HepG2 (cell line): Measurements from ENCODE around the gene IGFBP6. TPM values are rescaled to one million over a fixed set of nuclear protein-coding genes. Genes with fewer than 3 reads are reported as not detected.
A peak's percentile ranks its signal among the peaks of the same experiment; 100 is the strongest.

ENCODE experiments used
- HNRNPL ChIP-seq: fragments of 200-400 bp; formaldehyde crosslinking; IDR thresholded peaks from 2 replicates; pipeline ENCODE4 v1.6.1; 2017; ENCODE audit warnings: mild to moderate bottlenecking, low read depth, low read length
- IRX3 ChIP-seq: sonication (generic); formaldehyde crosslinking; IDR thresholded peaks from 2 replicates; pipeline ENCODE4 v1.8.1; 2023; ENCODE audit warnings: mild to moderate bottlenecking, low read depth, missing genetic modification reagents, borderline replicate concordance
- NFKBIZ ChIP-seq: IDR thresholded peaks from 2 replicates; pipeline ENCODE4 v1.6.1; 2018; ENCODE audit warnings: missing genetic modification reagents, missing compliant biosample characterization
- PHF20 ChIP-seq: sonication (generic); formaldehyde crosslinking; IDR thresholded peaks from 2 replicates; pipeline ENCODE4 v1.5.0; 2020; ENCODE audit warnings: mild to moderate bottlenecking, missing genetic modification reagents
- PITX1 ChIP-seq: sonication (generic); formaldehyde crosslinking; IDR thresholded peaks from 2 replicates; pipeline ENCODE4 v1.5.1; 2020; ENCODE audit warnings: mild to moderate bottlenecking, missing genetic modification reagents
- RFX1 ChIP-seq: fragments of 450-650 bp; IDR thresholded peaks from 2 replicates; pipeline ENCODE4 v1.6.1; 2017
- SMYD3 ChIP-seq: sonication (generic); formaldehyde crosslinking; IDR thresholded peaks from 2 replicates; pipeline ENCODE4 v1.8.1; 2023; ENCODE audit warnings: mild to moderate bottlenecking, missing genetic modification reagents
- ZNF614 ChIP-seq: IDR thresholded peaks from 2 replicates; pipeline ENCODE4 v1.6.1; 2018; ENCODE audit warnings: missing biosample characterization, missing genetic modification reagents, inconsistent platforms, borderline replicate concordance
- ZSCAN25 ChIP-seq: sonication (generic); formaldehyde crosslinking; IDR thresholded peaks from 2 replicates; pipeline ENCODE4 v1.8.0; 2022; ENCODE audit warnings: mild to moderate bottlenecking, missing genetic modification reagents
- polyA plus RNA-seq, 8 experiments: library from polyadenylated mRNA; depleted of rRNA in 3 of 8; stranded (reverse) in 7 of 8; unstranded in 1 of 8; fragments of >200 nt; fragmentation: Illumina TruSeq in 4 of 8; extraction: Trizol in 4 of 8; gene quantifications; 2 replicates each; pipeline versions ENCODE4 v1.2.1 to v1.2.3, GENCODE V29; 2011 to 2016; ENCODE audit warnings: low read depth in 4 of 8, missing spikeins in 1 of 8, mixed read lengths in 1 of 8; ENCODE audit not compliant: insufficient read depth in 1 of 8
- total RNA-seq, 5 experiments: library from RNA; depleted of rRNA; stranded (reverse); fragments of >200 nt; fragmentation: Illumina TruSeq; extraction: Trizol; gene quantifications; 2 replicates each; pipeline ENCODE4 v1.2.3, GENCODE V29; 2016; ENCODE audit warnings: low read depth in 1 of 5
- TF ChIP-seq, protein P1 (sequence below): IDR thresholded peaks from 2 replicates; pipeline ENCODE4 v1.6.1; 2012; ENCODE audit warnings: inconsistent platforms
- TF ChIP-seq, protein P2 (sequence below): sonication (generic); formaldehyde crosslinking; IDR thresholded peaks from 2 replicates; pipeline ENCODE4 v1.4.0; 2020; ENCODE audit warnings: mild to moderate bottlenecking, missing genetic modification reagents
- TF ChIP-seq, protein P3 (sequence below): sonication (generic); formaldehyde crosslinking; IDR thresholded peaks from 2 replicates; pipeline ENCODE4 v1.8.0; 2022; ENCODE audit warnings: mild to moderate bottlenecking, missing genetic modification reagents; ENCODE audit not compliant: insufficient replicate concordance
- TF ChIP-seq, protein P4 (sequence below): sonication (generic); formaldehyde crosslinking; conservative IDR thresholded peaks from 2 replicates; pipeline ENCODE4 v1.4.0; 2020; ENCODE audit warnings: mild to moderate bottlenecking, missing genetic modification reagents, moderate library complexity
- TF ChIP-seq, protein P5 (sequence below): sonication (generic); formaldehyde crosslinking; IDR thresholded peaks from 2 replicates; pipeline ENCODE4 v1.5.0; 2020; ENCODE audit warnings: missing genetic modification reagents
- TF ChIP-seq, protein P6 (sequence below): sonication (generic); formaldehyde crosslinking; IDR thresholded peaks from 2 replicates; pipeline ENCODE4 v1.5.1; 2020; ENCODE audit warnings: missing genetic modification reagents, mild to moderate bottlenecking, borderline replicate concordance

IGFBP6 gene
- total and polyA plus RNA-seq, 2 of the 13 experiments (the other 11 are each of a cell fraction or from before 2014, with no cell fraction given): 3.9 to 25.2 TPM

DNA sequence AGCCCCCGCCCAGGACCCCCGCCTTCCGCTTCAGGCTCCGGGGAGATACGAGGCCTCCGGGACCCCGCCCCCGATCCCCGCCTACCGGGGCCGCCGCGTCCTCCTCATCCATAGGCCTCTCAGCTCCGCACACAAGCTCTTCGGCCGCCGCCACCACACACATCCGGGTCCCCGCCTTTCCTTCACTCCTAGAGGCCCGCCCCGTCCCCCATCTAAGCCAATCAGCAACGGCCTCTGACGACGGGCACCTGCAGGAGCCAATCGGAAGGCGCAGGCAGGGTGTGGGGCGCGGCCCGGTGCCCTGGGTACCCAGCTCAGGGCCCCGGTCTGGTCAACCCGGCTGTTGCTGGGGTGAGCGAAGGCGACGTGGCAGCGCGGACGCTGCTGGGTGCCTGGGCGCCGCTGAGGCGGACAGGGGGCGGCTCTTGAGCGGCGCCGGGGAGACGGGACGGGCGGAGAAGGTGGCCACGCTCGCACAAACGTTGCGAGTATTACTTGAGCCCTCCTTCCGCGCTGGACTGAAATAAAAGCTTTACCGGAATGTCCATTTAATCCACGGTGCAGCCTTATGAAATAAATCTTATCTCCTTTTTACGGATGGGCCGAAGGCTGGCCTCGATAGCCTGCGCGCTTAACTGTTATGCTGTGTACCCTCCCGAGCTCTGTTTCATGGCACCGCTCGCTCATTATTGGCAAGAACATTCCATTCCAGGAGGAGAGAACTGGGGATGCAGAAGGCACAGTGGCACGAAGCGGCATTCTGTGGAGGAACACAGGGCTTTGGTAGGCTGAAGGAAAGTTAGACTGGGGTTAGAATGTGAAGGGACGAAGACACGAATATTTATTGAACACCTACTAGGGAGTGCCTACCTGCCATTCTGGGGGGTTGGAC is 18.0 kb upstream of the IGFBP6 start, which contains the start of gene SPRYD3 (continued):
- TF ChIP-seq, protein P1, sequence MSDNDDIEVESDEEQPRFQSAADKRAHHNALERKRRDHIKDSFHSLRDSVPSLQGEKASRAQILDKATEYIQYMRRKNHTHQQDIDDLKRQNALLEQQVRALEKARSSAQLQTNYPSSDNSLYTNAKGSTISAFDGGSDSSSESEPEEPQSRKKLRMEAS: peak; percentile 43; the same call in 1 of the 2 replicates
- TF ChIP-seq, protein P2, sequence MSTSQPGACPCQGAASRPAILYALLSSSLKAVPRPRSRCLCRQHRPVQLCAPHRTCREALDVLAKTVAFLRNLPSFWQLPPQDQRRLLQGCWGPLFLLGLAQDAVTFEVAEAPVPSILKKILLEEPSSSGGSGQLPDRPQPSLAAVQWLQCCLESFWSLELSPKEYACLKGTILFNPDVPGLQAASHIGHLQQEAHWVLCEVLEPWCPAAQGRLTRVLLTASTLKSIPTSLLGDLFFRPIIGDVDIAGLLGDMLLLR: 0 out of 2 replicates have a peak, but pooled peaks have one; percentile 33
- TF ChIP-seq ZNF614 (CRISPR knock-in tag): peak; percentile 21; the same call in 1 of the 2 replicates
- TF ChIP-seq, protein P3, sequence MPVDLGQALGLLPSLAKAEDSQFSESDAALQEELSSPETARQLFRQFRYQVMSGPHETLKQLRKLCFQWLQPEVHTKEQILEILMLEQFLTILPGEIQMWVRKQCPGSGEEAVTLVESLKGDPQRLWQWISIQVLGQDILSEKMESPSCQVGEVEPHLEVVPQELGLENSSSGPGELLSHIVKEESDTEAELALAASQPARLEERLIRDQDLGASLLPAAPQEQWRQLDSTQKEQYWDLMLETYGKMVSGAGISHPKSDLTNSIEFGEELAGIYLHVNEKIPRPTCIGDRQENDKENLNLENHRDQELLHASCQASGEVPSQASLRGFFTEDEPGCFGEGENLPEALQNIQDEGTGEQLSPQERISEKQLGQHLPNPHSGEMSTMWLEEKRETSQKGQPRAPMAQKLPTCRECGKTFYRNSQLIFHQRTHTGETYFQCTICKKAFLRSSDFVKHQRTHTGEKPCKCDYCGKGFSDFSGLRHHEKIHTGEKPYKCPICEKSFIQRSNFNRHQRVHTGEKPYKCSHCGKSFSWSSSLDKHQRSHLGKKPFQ (CRISPR knock-in tag): peak; percentile 42
- TF ChIP-seq PITX1 (CRISPR knock-in tag): peak; percentile 15; the same call in 1 of the 2 replicates
- no peak for TF ChIP-seq NFKBIZ
- TF ChIP-seq RFX1: peak; percentile 38; the same call in 1 of the 2 replicates
- peak; percentile 71 for TF ChIP-seq PHF20
- TF ChIP-seq, protein P4, sequence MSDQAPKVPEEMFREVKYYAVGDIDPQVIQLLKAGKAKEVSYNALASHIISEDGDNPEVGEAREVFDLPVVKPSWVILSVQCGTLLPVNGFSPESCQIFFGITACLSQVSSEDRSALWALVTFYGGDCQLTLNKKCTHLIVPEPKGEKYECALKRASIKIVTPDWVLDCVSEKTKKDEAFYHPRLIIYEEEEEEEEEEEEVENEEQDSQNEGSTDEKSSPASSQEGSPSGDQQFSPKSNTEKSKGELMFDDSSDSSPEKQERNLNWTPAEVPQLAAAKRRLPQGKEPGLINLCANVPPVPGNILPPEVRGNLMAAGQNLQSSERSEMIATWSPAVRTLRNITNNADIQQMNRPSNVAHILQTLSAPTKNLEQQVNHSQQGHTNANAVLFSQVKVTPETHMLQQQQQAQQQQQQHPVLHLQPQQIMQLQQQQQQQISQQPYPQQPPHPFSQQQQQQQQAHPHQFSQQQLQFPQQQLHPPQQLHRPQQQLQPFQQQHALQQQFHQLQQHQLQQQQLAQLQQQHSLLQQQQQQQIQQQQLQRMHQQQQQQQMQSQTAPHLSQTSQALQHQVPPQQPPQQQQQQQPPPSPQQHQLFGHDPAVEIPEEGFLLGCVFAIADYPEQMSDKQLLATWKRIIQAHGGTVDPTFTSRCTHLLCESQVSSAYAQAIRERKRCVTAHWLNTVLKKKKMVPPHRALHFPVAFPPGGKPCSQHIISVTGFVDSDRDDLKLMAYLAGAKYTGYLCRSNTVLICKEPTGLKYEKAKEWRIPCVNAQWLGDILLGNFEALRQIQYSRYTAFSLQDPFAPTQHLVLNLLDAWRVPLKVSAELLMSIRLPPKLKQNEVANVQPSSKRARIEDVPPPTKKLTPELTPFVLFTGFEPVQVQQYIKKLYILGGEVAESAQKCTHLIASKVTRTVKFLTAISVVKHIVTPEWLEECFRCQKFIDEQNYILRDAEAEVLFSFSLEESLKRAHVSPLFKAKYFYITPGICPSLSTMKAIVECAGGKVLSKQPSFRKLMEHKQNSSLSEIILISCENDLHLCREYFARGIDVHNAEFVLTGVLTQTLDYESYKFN: peak; percentile 41
- TF ChIP-seq ZSCAN25 (CRISPR knock-in tag): no peak; the same call in 1 of the 2 replicates
- TF ChIP-seq, protein P5, sequence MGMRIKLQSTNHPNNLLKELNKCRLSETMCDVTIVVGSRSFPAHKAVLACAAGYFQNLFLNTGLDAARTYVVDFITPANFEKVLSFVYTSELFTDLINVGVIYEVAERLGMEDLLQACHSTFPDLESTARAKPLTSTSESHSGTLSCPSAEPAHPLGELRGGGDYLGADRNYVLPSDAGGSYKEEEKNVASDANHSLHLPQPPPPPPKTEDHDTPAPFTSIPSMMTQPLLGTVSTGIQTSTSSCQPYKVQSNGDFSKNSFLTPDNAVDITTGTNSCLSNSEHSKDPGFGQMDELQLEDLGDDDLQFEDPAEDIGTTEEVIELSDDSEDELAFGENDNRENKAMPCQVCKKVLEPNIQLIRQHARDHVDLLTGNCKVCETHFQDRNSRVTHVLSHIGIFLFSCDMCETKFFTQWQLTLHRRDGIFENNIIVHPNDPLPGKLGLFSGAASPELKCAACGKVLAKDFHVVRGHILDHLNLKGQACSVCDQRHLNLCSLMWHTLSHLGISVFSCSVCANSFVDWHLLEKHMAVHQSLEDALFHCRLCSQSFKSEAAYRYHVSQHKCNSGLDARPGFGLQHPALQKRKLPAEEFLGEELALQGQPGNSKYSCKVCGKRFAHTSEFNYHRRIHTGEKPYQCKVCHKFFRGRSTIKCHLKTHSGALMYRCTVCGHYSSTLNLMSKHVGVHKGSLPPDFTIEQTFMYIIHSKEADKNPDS: 0 out of 2 replicates have a peak, but pooled peaks have one; percentile 3
- peak; percentile 76 for TF ChIP-seq SMYD3 (CRISPR knock-in tag)
- TF ChIP-seq IRX3 (CRISPR knock-in tag): peak; percentile 61; the same call in 1 of the 2 replicates
- TF ChIP-seq, protein P6, sequence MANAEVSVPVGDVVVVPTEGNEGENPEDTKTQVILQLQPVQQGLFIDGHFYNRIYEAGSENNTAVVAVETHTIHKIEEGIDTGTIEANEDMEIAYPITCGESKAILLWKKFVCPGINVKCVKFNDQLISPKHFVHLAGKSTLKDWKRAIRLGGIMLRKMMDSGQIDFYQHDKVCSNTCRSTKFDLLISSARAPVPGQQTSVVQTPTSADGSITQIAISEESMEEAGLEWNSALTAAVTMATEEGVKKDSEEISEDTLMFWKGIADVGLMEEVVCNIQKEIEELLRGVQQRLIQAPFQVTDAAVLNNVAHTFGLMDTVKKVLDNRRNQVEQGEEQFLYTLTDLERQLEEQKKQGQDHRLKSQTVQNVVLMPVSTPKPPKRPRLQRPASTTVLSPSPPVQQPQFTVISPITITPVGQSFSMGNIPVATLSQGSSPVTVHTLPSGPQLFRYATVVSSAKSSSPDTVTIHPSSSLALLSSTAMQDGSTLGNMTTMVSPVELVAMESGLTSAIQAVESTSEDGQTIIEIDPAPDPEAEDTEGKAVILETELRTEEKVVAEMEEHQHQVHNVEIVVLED (CRISPR knock-in tag): peak; percentile 75; the same call in 1 of the 2 replicates
- 0 out of 2 replicates have a peak, but pooled peaks have one; percentile 66 for TF ChIP-seq HNRNPL
